ENCODE results near the gene ZNF613. TPM values are rescaled to one million over a fixed set of nuclear protein-coding genes. Genes with fewer than 3 reads are reported as not detected.

ZNF613 gene
- polyA plus RNA-seq (2013, experiment 1 of 2): 6.2 TPM
- polyA plus RNA-seq (2013, experiment 2 of 2): 7.0 TPM

- no peaks in the 10 kb centered on the region for H3K4me1 ChIP-seq (ENCODE audit: control insufficient read depth, insufficient read depth, low read length, poor library complexity, severe bottlenecking)
- peak within 1 kb of the TSS; percentile 89 for H3K27ac ChIP-seq (ENCODE audit: low read depth, low read length, severe bottlenecking)
- H3K36me3 ChIP-seq (ENCODE audit: control insufficient read depth, insufficient read depth, low read length): peaks cover 23% of the 10 kb centered on the region
- H3K9me3 ChIP-seq (ENCODE audit: control insufficient read depth, low read length): peaks cover 35% of the 10 kb centered on the region
- H3K4me3 ChIP-seq (ENCODE audit: extremely low read depth, insufficient read depth, low read length, poor library complexity, severe bottlenecking): peak within 1 kb of the TSS; percentile 68
- WGBS, 2 experiments (ENCODE audit: insufficient coverage in 2 of 2): 1% methylated on average over 37 to 41 of the region's 52 CpGs
Observed at GRCh38 chr19:51926784-51927741, at the start of gene ZNF613. Gene ZNF613 (plus strand): TSS chr19:51927472. CDS start chr19:51936221, 8,749 bp downstream.

- Histone ChIP-seq H3K9me3 (ENCODE audit: control insufficient read depth, low read length) (peaks cover 28% of the 10 kb centered on the region), H3K4me1 (ENCODE audit: control insufficient read depth, insufficient read depth, low read length, poor library complexity, severe bottlenecking) (no peaks in the 10 kb centered on the region), H3K4me3 (ENCODE audit: extremely low read depth, insufficient read depth, low read length, poor library complexity, severe bottlenecking) (no peak overlapping the region), H3K27ac (ENCODE audit: low read depth, low read length, severe bottlenecking) (no peak overlapping the region), H3K36me3 (ENCODE audit: control insufficient read depth, insufficient read depth, low read length) (peaks cover 34% of the 10 kb centered on the region)
- WGBS, 2 experiments (ENCODE audit: insufficient coverage in 2 of 2): 100% methylated on average over 3 of the region's 3 CpGs; no CpG with 5 or more reads in 1 of the 2 experiments
Observed at GRCh38 chr19:51882518-51882917, 44.8 kb upstream of the ZNF613 start.

GRCh38 chr19:51884713-51885112 lies 42.6 kb upstream of the ZNF613 start:
- 100% methylated on average over 1 of the region's 2 CpGs for WGBS, 2 experiments (ENCODE audit: insufficient coverage in 2 of 2)
- H3K4me1 ChIP-seq (ENCODE audit: control insufficient read depth, insufficient read depth, low read length, poor library complexity, severe bottlenecking): no peaks in the 10 kb centered on the region
- H3K9me3 ChIP-seq (ENCODE audit: control insufficient read depth, low read length): peaks cover 34% of the 10 kb centered on the region
- no peak overlapping the region for H3K27ac ChIP-seq (ENCODE audit: low read depth, low read length, severe bottlenecking)
- no peak overlapping the region for H3K4me3 ChIP-seq (ENCODE audit: extremely low read depth, insufficient read depth, low read length, poor library complexity, severe bottlenecking)
- peaks cover 31% of the 10 kb centered on the region for H3K36me3 ChIP-seq (ENCODE audit: control insufficient read depth, insufficient read depth, low read length)

- Histone ChIP-seq H3K4me3 (ENCODE audit: extremely low read depth, insufficient read depth, low read length, poor library complexity, severe bottlenecking) (peak within 1 kb of the TSS; percentile 62), H3K36me3 (ENCODE audit: control insufficient read depth, insufficient read depth, low read length) (peaks cover 46% of the 10 kb centered on the region), H3K27ac (ENCODE audit: low read depth, low read length, severe bottlenecking) (peak within 1 kb of the TSS; percentile 51), H3K9me3 (ENCODE audit: control insufficient read depth, low read length) (peaks cover 39% of the 10 kb centered on the region), H3K4me1 (ENCODE audit: control insufficient read depth, insufficient read depth, low read length, poor library complexity, severe bottlenecking) (no peaks in the 10 kb centered on the region)
- 39 to 53% methylated on average over 48 to 54 of the region's 56 CpGs for WGBS, 2 experiments (ENCODE audit: insufficient coverage in 2 of 2)
Observed at GRCh38 chr19:51887522-51888498, 39.5 kb upstream of the ZNF613 start, which contains the start of gene ZNF577. Gene ZNF577 (minus strand): TSS chr19:51887951. CDS start chr19:51880382, 7,569 bp downstream.

GRCh38 chr19:51889934-51890333 lies 37.3 kb upstream of the ZNF613 start:
- H3K36me3 ChIP-seq (ENCODE audit: control insufficient read depth, insufficient read depth, low read length): peaks cover 67% of the 10 kb centered on the region
- no peak overlapping the region for H3K27ac ChIP-seq (ENCODE audit: low read depth, low read length, severe bottlenecking)
- H3K4me1 ChIP-seq (ENCODE audit: control insufficient read depth, insufficient read depth, low read length, poor library complexity, severe bottlenecking): no peaks in the 10 kb centered on the region
- H3K9me3 ChIP-seq (ENCODE audit: control insufficient read depth, low read length): peaks cover 54% of the 10 kb centered on the region
- no peak overlapping the region for H3K4me3 ChIP-seq (ENCODE audit: extremely low read depth, insufficient read depth, low read length, poor library complexity, severe bottlenecking)

GRCh38 chr19:51891193-51891747 lies 36.0 kb upstream of the ZNF613 start:
- no peak overlapping the region for H3K4me3 ChIP-seq (ENCODE audit: extremely low read depth, insufficient read depth, low read length, poor library complexity, severe bottlenecking)

GRCh38 chr19:51901860-51902259 lies 25.4 kb upstream of the ZNF613 start:
- Histone ChIP-seq H3K4me1 (ENCODE audit: control insufficient read depth, insufficient read depth, low read length, poor library complexity, severe bottlenecking) (no peaks in the 10 kb centered on the region), H3K27ac (ENCODE audit: low read depth, low read length, severe bottlenecking) (no peak overlapping the region), H3K36me3 (ENCODE audit: control insufficient read depth, insufficient read depth, low read length) (peaks cover 67% of the 10 kb centered on the region), H3K4me3 (ENCODE audit: extremely low read depth, insufficient read depth, low read length, poor library complexity, severe bottlenecking) (no peak overlapping the region), H3K9me3 (ENCODE audit: control insufficient read depth, low read length) (peaks cover 72% of the 10 kb centered on the region)
- 50% methylated on average over 1 of the region's 4 CpGs; no CpG with 5 or more reads in 1 of the 2 experiments for WGBS, 2 experiments (ENCODE audit: insufficient coverage in 2 of 2)

More at GRCh38 chr19:51891193-51891747, 36.0 kb upstream of the ZNF613 start:
- Histone ChIP-seq H3K36me3 (ENCODE audit: control insufficient read depth, insufficient read depth, low read length) (peaks cover 81% of the 10 kb centered on the region), H3K9me3 (ENCODE audit: control insufficient read depth, low read length) (peaks cover 53% of the 10 kb centered on the region), H3K4me1 (ENCODE audit: control insufficient read depth, insufficient read depth, low read length, poor library complexity, severe bottlenecking) (no peaks in the 10 kb centered on the region), H3K27ac (ENCODE audit: low read depth, low read length, severe bottlenecking) (no peak overlapping the region)
- 93 to 100% methylated on average over 9 to 10 of the region's 10 CpGs for WGBS, 2 experiments (ENCODE audit: insufficient coverage in 2 of 2)

- Histone ChIP-seq H3K36me3 (ENCODE audit: control insufficient read depth, insufficient read depth, low read length) (peaks cover 53% of the 10 kb centered on the region), H3K4me3 (ENCODE audit: extremely low read depth, insufficient read depth, low read length, poor library complexity, severe bottlenecking) (no peak overlapping the region), H3K27ac (ENCODE audit: low read depth, low read length, severe bottlenecking) (no peak overlapping the region), H3K4me1 (ENCODE audit: control insufficient read depth, insufficient read depth, low read length, poor library complexity, severe bottlenecking) (no peaks in the 10 kb centered on the region), H3K9me3 (ENCODE audit: control insufficient read depth, low read length) (peaks cover 61% of the 10 kb centered on the region)
- 89 to 98% methylated on average over 7 to 8 of the region's 8 CpGs for WGBS, 2 experiments (ENCODE audit: insufficient coverage in 2 of 2)
Observed at GRCh38 chr19:51903192-51903591, 24.1 kb upstream of the ZNF613 start.

GRCh38 chr19:51904331-51905165 lies 22.7 kb upstream of the ZNF613 start, which contains the start of gene ZNF649:
Gene ZNF649 (minus strand): TSS chr19:51905017. CDS start chr19:51900107, 4,910 bp downstream.
- H3K4me3 ChIP-seq (ENCODE audit: extremely low read depth, insufficient read depth, low read length, poor library complexity, severe bottlenecking): peak within 1 kb of the TSS; percentile 92
- no peaks in the 10 kb centered on the region for H3K4me1 ChIP-seq (ENCODE audit: control insufficient read depth, insufficient read depth, low read length, poor library complexity, severe bottlenecking)
- peaks cover 55% of the 10 kb centered on the region for H3K9me3 ChIP-seq (ENCODE audit: control insufficient read depth, low read length)
- H3K36me3 ChIP-seq (ENCODE audit: control insufficient read depth, insufficient read depth, low read length): peaks cover 40% of the 10 kb centered on the region
- peak within 1 kb of the TSS; percentile 66 for H3K27ac ChIP-seq (ENCODE audit: low read depth, low read length, severe bottlenecking)
- 0 to 4% methylated on average over 31 to 33 of the region's 43 CpGs for WGBS, 2 experiments (ENCODE audit: insufficient coverage in 2 of 2)
